HAP-1 (cell line): Measurements from ENCODE around the gene FAM72C.
A peak's percentile ranks its signal among the peaks of the same experiment; 100 is the strongest.
"Not testable (repeated sequence)": the region's sequence is repeated elsewhere in the genome, so short reads cannot be mapped to it uniquely, and the experiment has no call there.

ENCODE experiments used
- DNase-seq, 2 experiments: peaks; one replicate each; pipeline ENCODE4 v3.0.0-alpha.2; 2016 to 2020; ENCODE audit warnings: low spot score in 2 of 2
- H3K27me3 ChIP-seq: fragments of 250-450 bp; sonication (Bioruptor Pico); 2 replicates; pipeline ENCODE4 v1.5.1; 2020; ENCODE audit warnings: low read depth, mild to moderate bottlenecking, moderate library complexity
- H3K36me3 ChIP-seq: fragments of 250-450 bp; sonication (Bioruptor Pico); replicated peaks from 2 replicates; pipeline ENCODE4 v1.5.1; 2020; ENCODE audit warnings: mild to moderate bottlenecking
- H3K4me1 ChIP-seq: fragments of 250-450 bp; sonication (Bioruptor Pico); 2 replicates; pipeline ENCODE4 v1.5.1; 2020; ENCODE audit warnings: mild to moderate bottlenecking
- H3K4me3 ChIP-seq: fragments of 250-450 bp; sonication (Bioruptor Pico); 2 replicates; pipeline ENCODE4 v1.5.1; 2020; ENCODE audit warnings: mild to moderate bottlenecking, moderate library complexity
- H3K9me3 ChIP-seq: fragments of 250-450 bp; sonication (Bioruptor Pico); 2 replicates; pipeline ENCODE4 v1.5.1; 2020; ENCODE audit warnings: mild to moderate bottlenecking, moderate library complexity
- in situ Hi-C: fragments of 300-500 bp; cut with MboI; formaldehyde crosslinking; loops from 3 replicates; pipeline ENCODE4 v1.14.3; 2020; ENCODE audit warnings: low sequenced_read_pairs, inconsistent platforms, mixed read lengths

Gene FAM72C

GRCh38 chr1:143993301-143993907 is 21.6 kb upstream of the FAM72C start:
- DNase-seq, H3K27me3 ChIP-seq, H3K4me1 ChIP-seq, in situ Hi-C loops, H3K36me3 ChIP-seq, H3K9me3 ChIP-seq, H3K4me3 ChIP-seq: not testable (repeated sequence)

DNA sequence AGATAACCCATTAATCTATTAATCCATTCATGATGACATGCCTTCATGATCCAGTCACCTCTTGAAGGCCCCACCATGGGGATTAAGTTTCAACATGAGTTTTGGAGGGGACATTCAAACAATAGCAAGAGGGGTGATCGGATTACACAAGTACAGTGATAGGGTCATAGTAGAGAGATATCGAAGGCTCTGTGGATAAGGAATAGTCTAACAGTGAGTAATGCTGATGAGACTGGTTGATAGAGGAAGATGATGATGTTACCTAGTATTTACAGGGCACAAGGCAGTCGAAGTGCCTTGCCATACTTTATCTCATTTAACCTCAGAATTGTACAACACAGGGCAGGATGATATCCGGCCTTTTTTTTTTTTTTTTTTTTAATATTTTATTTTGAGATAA is 18.9 kb upstream of the FAM72C start:
- DNase-seq, H3K4me1 ChIP-seq, H3K27me3 ChIP-seq, H3K9me3 ChIP-seq, in situ Hi-C loops, H3K36me3 ChIP-seq, H3K4me3 ChIP-seq: not testable (repeated sequence)

- H3K9me3 ChIP-seq, DNase-seq, H3K4me1 ChIP-seq, H3K27me3 ChIP-seq, H3K4me3 ChIP-seq, H3K36me3 ChIP-seq, in situ Hi-C loops: not testable (repeated sequence)
Observed at GRCh38 chr1:143989719-143990118, 17.9 kb upstream of the FAM72C start.

DNA sequence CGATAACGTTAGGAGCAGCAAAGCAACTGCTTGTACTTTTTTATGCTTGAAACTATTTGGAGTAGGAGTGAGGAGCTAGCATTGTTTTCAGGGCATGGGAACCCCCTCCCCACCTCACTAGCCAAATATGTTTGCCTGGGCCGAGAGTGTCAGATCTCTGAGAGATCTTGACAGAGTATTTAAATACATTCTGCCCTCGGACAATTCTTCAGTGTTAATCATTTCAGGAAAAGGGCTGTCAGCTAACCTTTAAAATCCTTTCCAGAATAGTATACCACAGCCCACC is 17.6 kb upstream of the FAM72C start:
- H3K36me3 ChIP-seq, H3K4me3 ChIP-seq, DNase-seq, in situ Hi-C loops, H3K4me1 ChIP-seq, H3K27me3 ChIP-seq, H3K9me3 ChIP-seq: not testable (repeated sequence)

GRCh38 chr1:143988602-143989426 is 17.0 kb upstream of the FAM72C start:
- DNase-seq, in situ Hi-C loops, H3K36me3 ChIP-seq, H3K27me3 ChIP-seq, H3K4me3 ChIP-seq, H3K9me3 ChIP-seq, H3K4me1 ChIP-seq: not testable (repeated sequence)

DNA sequence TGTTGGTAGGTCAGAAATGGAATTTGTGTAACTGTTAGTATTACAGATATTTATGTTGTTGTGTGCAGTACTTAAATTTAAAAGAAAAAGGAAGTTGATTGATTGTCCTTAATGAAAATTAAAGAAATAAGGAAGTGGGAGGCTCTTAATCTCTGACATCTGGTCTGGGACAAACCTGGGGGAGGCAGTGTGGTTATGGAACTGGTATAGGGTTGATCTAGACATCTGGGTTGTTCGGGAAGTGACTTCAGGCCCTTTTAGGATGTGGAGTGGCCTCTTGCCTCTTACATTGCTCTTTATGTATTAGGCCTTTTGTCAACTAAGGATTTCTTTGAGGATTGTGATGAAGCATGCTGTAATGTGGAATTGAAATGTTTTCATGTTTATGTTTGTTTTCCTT is 16.1 kb upstream of the FAM72C start:
- in situ Hi-C loops, H3K36me3 ChIP-seq, H3K4me1 ChIP-seq, H3K9me3 ChIP-seq, H3K4me3 ChIP-seq, DNase-seq, H3K27me3 ChIP-seq: not testable (repeated sequence)

- in situ Hi-C loops, H3K9me3 ChIP-seq, H3K27me3 ChIP-seq, H3K4me3 ChIP-seq, H3K36me3 ChIP-seq, H3K4me1 ChIP-seq: not testable (repeated sequence)
- DNase-seq, result peak in 1 of 2 experiments; percentile 30
Observed at GRCh38 chr1:143984721-143985473, 13.1 kb upstream of the FAM72C start.

DNA sequence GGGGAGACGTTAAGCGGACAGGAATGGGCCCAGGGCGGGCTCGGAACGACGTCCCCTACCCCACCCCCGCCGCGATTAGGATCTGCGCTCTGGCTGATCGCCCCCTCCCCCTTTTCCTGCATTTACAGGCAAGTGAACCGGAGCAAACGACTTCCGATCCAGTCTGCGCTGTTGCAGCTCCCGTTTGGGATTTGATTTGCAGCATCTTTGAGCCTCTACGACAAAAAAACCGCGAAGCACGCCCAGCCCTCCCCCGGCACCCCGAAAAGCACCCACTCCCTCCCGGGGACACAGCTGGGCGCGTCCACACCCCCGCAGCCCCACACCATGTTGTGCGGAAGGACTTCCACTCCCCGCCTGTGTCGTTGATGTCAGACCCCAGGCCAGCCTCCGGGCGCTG is 2.6 kb upstream of the FAM72C start:
- in situ Hi-C loops, H3K36me3 ChIP-seq, H3K9me3 ChIP-seq, H3K27me3 ChIP-seq, H3K4me1 ChIP-seq: not testable (repeated sequence)
- H3K4me3 ChIP-seq, result peak overlapping the region; percentile 30
- peak; percentile 1 to 12 for DNase-seq

GRCh38 chr1:143973876-143974414 is 2.2 kb upstream of the FAM72C start:
- DNase-seq, result peak in 1 of 2 experiments; percentile 10
- H3K9me3 ChIP-seq, H3K27me3 ChIP-seq, H3K36me3 ChIP-seq, in situ Hi-C loops, H3K4me1 ChIP-seq: not testable (repeated sequence)
- peak overlapping the region; percentile 40 for H3K4me3 ChIP-seq

DNA sequence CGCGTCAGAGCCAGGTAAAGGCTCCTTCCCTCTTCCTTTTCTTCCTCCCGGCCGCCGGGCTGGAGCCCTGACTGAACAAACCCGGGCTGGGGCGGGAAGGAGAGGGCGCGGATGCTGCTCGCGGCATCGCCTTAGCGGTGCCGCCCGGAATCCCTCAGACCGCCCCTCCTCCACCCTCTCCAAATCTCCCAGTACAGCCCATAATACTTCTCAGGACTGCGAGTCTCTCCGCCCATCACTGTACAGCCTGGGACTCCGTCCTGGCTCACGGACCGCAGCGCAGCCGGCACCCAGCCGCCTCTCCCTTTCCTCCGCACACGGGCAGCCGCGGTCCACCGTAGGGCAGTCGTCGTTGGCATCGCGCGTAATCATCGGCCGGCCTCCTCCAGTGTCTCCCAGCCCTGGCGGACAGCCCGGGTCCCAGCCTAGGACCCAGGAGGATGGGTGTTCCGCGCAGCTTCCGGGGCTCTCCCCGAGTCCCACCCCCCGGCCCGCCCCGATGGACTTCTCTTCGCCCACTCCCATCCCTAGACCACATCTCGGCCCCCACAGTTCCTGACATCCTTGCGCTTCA is 1.1 kb upstream of the FAM72C start:
- H3K27me3 ChIP-seq, DNase-seq, H3K36me3 ChIP-seq, H3K9me3 ChIP-seq, H3K4me1 ChIP-seq, in situ Hi-C loops, H3K4me3 ChIP-seq: not testable (repeated sequence)

DNA sequence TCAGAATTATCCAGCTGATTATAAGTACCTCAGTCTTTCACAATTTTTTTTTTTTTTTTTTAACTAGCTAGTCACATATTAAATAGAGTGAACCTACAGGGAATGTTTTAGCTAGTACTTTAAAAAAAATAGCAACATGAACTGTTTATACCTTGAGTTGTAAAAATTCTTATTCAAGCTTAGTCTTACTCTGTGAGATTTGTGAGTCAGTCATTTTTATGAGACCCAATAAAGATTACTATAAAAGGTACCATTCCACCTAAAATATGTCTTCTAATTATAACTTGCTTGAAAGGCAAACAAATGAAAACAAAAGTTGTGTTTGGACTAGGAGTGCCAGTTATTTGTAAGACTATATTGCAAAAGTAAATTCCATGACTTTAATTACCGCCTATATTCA is 5.9 kb downstream of the FAM72C start:
- DNase-seq, H3K9me3 ChIP-seq, in situ Hi-C loops, H3K4me3 ChIP-seq, H3K36me3 ChIP-seq, H3K27me3 ChIP-seq, H3K4me1 ChIP-seq: not testable (repeated sequence)

- in situ Hi-C loops, H3K9me3 ChIP-seq, H3K36me3 ChIP-seq, H3K4me1 ChIP-seq, DNase-seq, H3K4me3 ChIP-seq, H3K27me3 ChIP-seq: not testable (repeated sequence)
Observed at GRCh38 chr1:143964294-143964693, 7.5 kb downstream of the FAM72C start.

GRCh38 chr1:143955930-143956329 is 15.9 kb downstream of the FAM72C start:
- DNase-seq, H3K4me3 ChIP-seq, H3K4me1 ChIP-seq, H3K36me3 ChIP-seq, in situ Hi-C loops, H3K27me3 ChIP-seq, H3K9me3 ChIP-seq: not testable (repeated sequence)

- DNase-seq, in situ Hi-C loops, H3K4me3 ChIP-seq, H3K27me3 ChIP-seq, H3K4me1 ChIP-seq, H3K36me3 ChIP-seq, H3K9me3 ChIP-seq: not testable (repeated sequence)
Observed at GRCh38 chr1:143952913-143953312, 18.9 kb downstream of the FAM72C start.
